Upper lobe of left lung (tissue), 6 donors: ENCODE data around the gene LRRC45. TPM values are rescaled to one million over a fixed set of nuclear protein-coding genes. Genes with fewer than 3 reads are reported as not detected.

ENCODE experiments used
- ATAC-seq, 2 donors: fragments of 200-7000 bp; cut with Tn5 transposase; one replicate each; pipeline ENCODE4 v1.9.1; 2022; ENCODE audit warnings: mild to moderate bottlenecking in 2 of 2, moderate library complexity in 2 of 2; ENCODE audit not compliant: low FRiP score in 2 of 2
- DNase-seq, 2 donors: peaks; one replicate each; pipeline ENCODE4 v3.0.0-alpha.2; 2019 to 2020
- H3K27ac ChIP-seq, 4 donors: fragments of 200-600 bp; sonication (generic); one replicate each; pipeline ENCODE4 v1.5.1; 2016 to 2019
- H3K27me3 ChIP-seq, 4 donors: fragments of 200-600 bp; sonication (generic); one replicate each; pipeline ENCODE4 v1.5.1; 2017 to 2019
- H3K36me3 ChIP-seq, 4 donors: fragments of 200-600 bp; sonication (generic); one replicate each; pipeline ENCODE4 v1.5.1; 2016 to 2019
- H3K4me1 ChIP-seq, 4 donors: fragments of 200-600 bp; sonication (generic); one replicate each; pipeline ENCODE4 v1.5.1; 2018 to 2019
- H3K4me3 ChIP-seq, 4 donors: fragments of 200-600 bp; sonication (generic); one replicate each; pipeline ENCODE4 v1.5.1; 2017 to 2019; ENCODE audit warnings: mild to moderate bottlenecking in 2 of 4, moderate library complexity in 1 of 4
- H3K9me3 ChIP-seq, 4 donors: fragments of 200-600 bp; sonication (generic); one replicate each; pipeline ENCODE4 v1.5.1; 2018 to 2019
- EP300 ChIP-seq, 4 donors: sonication (generic); formaldehyde crosslinking; IDR thresholded peaks; one replicate each; pipeline ENCODE4 v1.5.1; 2017; ENCODE audit warnings: antibody characterized with exemption in 4 of 4, control low read depth in 2 of 4
- POLR2A ChIP-seq, 4 donors: fragments of 450-650 bp; IDR thresholded peaks; one replicate each; pipeline ENCODE4 v1.5.1; 2016 to 2017; ENCODE audit warnings: antibody characterized with exemption in 4 of 4, mild to moderate bottlenecking in 2 of 4
- POLR2AphosphoS5 ChIP-seq, 2 donors: sonication (generic); formaldehyde crosslinking; IDR thresholded peaks; one replicate each; pipeline ENCODE4 v1.5.1; 2017; ENCODE audit warnings: antibody characterized with exemption in 2 of 2
- WGBS, 2 donors: methylation state at CpG; one replicate each; pipeline ENCODE4 v1.1.5; 2017 to 2018; 5-methylcytosine and 5-hydroxymethylcytosine counted together
- total RNA-seq, 6 donors: library from RNA; depleted of rRNA in 4 of 6; stranded (reverse); fragments of >200 nt in 4 of 6; gene quantifications; one replicate each; pipeline versions ENCODE4 v1.1.0 to v1.2.1, GENCODE V29; 2016 to 2021
- TF ChIP-seq, protein P1 (sequence below), 6 experiments: fragments of 450-650 bp in 4 of 6; fragments of 200-600 bp in 2 of 6; sonication (generic) in 2 of 6; IDR thresholded peaks; one replicate each; pipeline ENCODE4 v1.5.1; 2016 to 2019; ENCODE audit warnings: antibody characterized with exemption in 6 of 6
- donor health status: DM: no; HTN: no; CAD: no; lungs with moderate emphysema.
- donor health status: DM: no; HTN: yes; CAD: no; lungs with severe emphysema.

The LRRC45 gene
- total RNA-seq, 6 donors from 2014 or later: 14.0 to 57.6 (median 20.4) TPM

DNA sequence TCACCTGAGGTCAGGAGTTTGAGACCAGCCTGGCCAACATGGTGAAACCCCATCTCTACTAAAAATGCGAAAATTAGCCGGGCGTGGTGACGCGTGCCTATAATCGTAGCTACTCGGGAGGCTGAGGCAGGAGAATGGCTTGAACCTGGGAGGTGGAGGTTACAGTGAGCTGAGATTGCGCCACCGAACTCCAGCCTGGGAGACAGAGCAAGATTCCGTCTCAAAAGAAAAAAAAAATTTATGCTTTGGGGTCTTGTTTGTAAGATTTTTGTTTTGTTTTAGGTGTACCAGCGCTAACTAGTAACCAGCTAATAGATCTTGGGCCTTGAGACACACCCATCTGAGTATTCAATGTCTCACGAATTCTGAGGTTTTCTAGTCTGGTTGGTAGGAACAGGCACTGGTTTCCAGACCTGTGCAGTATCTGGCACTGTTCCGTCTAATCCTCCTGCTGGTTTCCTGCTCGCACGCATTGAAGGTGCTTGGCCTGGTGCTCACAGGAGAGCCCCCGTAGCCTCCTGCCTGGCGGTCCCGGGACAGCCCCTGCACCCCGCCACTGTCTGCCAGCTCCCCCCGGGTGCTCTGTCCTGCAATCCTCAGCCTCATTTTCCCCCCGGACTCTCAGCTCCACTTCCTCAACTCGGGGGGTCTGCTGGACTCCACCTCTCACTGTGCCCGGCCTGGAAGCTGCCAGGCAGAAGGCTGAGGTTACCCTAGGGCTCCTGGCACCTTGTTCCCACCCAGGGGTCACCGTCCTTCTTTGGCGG is 53.1 kb downstream of the LRRC45 start:
- H3K27me3 ChIP-seq: no peaks in the 10 kb centered on the region
- TF ChIP-seq EP300 (IDR thresholded peaks at IDR 0.05) (no peak), POLR2A (IDR thresholded peaks at IDR 0.05) (peak in 1 of 4 donors; percentile 43), POLR2AphosphoS5 (IDR thresholded peaks at IDR 0.05) (peak in 1 of 2 donors; percentile 6)
- TF ChIP-seq, protein P1, sequence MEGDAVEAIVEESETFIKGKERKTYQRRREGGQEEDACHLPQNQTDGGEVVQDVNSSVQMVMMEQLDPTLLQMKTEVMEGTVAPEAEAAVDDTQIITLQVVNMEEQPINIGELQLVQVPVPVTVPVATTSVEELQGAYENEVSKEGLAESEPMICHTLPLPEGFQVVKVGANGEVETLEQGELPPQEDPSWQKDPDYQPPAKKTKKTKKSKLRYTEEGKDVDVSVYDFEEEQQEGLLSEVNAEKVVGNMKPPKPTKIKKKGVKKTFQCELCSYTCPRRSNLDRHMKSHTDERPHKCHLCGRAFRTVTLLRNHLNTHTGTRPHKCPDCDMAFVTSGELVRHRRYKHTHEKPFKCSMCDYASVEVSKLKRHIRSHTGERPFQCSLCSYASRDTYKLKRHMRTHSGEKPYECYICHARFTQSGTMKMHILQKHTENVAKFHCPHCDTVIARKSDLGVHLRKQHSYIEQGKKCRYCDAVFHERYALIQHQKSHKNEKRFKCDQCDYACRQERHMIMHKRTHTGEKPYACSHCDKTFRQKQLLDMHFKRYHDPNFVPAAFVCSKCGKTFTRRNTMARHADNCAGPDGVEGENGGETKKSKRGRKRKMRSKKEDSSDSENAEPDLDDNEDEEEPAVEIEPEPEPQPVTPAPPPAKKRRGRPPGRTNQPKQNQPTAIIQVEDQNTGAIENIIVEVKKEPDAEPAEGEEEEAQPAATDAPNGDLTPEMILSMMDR (IDR thresholded peaks at IDR 0.05): no peak
- H3K36me3 ChIP-seq: peaks cover 25 to 36% (median 31%) of the 10 kb centered on the region in 4 donors
- WGBS, 2 donors: 82 to 83% methylated on average over 25 of the region's 25 CpGs
- H3K4me3 ChIP-seq: no peak overlapping the region
- DNase-seq (peak in 1 of 2 donors; percentile 44), ATAC-seq (no peak)
- H3K9me3 ChIP-seq: no peaks in the 10 kb centered on the region
- no peaks in the 10 kb centered on the region for H3K4me1 ChIP-seq
- H3K27ac ChIP-seq: no peak overlapping the region

GRCh38 chr17:82076785-82077591 is 53.9 kb downstream of the LRRC45 start:
- peak in 1 of 2 donors; percentile 75 for DNase-seq
- 84 to 89% methylated on average over 7 to 18 of the region's 21 CpGs for WGBS, 2 donors
- no peaks in the 10 kb centered on the region for H3K9me3 ChIP-seq
- peak overlapping the region in 1 of 4 donors; percentile 21 for H3K27ac ChIP-seq
- TF ChIP-seq POLR2A (IDR thresholded peaks at IDR 0.05) (peak in 1 of 4 donors; percentile 15), POLR2AphosphoS5 (IDR thresholded peaks at IDR 0.05) (no peak), EP300 (IDR thresholded peaks at IDR 0.05) (no peak)
- TF ChIP-seq, protein P1 (IDR thresholded peaks at IDR 0.05): peak in 2 of 6 experiments; percentile 13 to 14
- peak; percentile 3 to 5 for ATAC-seq
- H3K4me1 ChIP-seq: no peaks in the 10 kb centered on the region
- no peak overlapping the region for H3K4me3 ChIP-seq
- H3K36me3 ChIP-seq: peaks cover 29 to 44% (median 38%) of the 10 kb centered on the region in 4 donors
- H3K27me3 ChIP-seq: no peaks in the 10 kb centered on the region

DNA sequence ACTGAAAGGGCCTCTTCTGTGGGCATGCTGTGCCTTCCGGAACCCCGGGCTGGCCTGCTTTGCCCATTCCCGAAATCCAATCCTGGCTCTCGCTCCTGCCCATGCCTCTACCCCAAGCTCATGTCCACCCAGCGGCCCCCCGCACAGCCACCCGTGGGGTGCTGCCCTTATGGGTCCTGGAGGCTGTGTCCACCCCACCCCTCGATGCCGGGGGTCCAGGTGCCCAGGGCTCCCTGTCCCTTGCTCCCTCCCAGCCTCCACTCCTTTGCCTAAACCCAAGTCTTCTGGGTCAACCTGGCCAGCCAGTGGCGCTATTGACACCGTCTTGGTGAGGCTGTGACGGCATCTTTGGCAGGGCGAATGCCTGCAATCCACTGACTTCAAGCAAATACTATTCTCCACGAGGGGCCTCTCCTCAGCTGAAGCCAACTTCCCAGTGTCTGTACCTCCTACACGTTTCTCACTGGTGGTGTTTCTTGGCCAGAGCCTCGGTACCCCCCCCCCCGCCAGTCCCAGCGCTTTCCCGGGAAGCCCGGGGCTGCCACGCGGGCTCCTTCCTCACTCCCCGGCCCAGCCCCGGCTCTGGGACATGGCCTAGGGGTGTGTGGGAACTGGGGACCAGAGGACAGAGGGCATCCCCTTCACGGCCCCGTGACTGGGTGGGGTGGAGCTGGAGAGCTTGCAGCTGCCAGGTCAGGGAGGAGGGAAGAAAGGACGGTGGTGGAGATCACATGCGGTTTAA is 54.7 kb downstream of the LRRC45 start:
- H3K36me3 ChIP-seq: peaks cover 37 to 52% (median 46%) of the 10 kb centered on the region in 4 donors
- no peaks in the 10 kb centered on the region for H3K27me3 ChIP-seq
- ATAC-seq (peak; percentile 4 to 40), DNase-seq (peak in 1 of 2 donors; percentile 75)
- no peak overlapping the region for H3K4me3 ChIP-seq
- H3K9me3 ChIP-seq: no peaks in the 10 kb centered on the region
- WGBS, 2 donors: 68 to 75% methylated on average over 15 to 23 of the region's 28 CpGs
- TF ChIP-seq POLR2A (IDR thresholded peaks at IDR 0.05) (peak in 1 of 4 donors; percentile 18), EP300 (IDR thresholded peaks at IDR 0.05) (no peak), POLR2AphosphoS5 (IDR thresholded peaks at IDR 0.05) (no peak)
- TF ChIP-seq, protein P1 (IDR thresholded peaks at IDR 0.05): no peak
- H3K27ac ChIP-seq: peak overlapping the region in 1 of 4 donors; percentile 21
- no peaks in the 10 kb centered on the region for H3K4me1 ChIP-seq

GRCh38 chr17:82078433-82078832 is 55.3 kb downstream of the LRRC45 start:
- Histone ChIP-seq H3K4me3 (no peak overlapping the region), H3K36me3 (peaks cover 43 to 58% (median 53%) of the 10 kb centered on the region in 4 donors), H3K4me1 (no peaks in the 10 kb centered on the region), H3K27me3 (no peaks in the 10 kb centered on the region), H3K9me3 (no peaks in the 10 kb centered on the region), H3K27ac (no peak overlapping the region)
- DNase-seq (peak in 1 of 2 donors; percentile 73), ATAC-seq (no peak)
- 96 to 97% methylated on average over 15 to 18 of the region's 18 CpGs for WGBS, 2 donors
- TF ChIP-seq POLR2A (IDR thresholded peaks at IDR 0.05): no peak
- TF ChIP-seq EP300 (IDR thresholded peaks at IDR 0.05): no peak
- no peak for TF ChIP-seq POLR2AphosphoS5 (IDR thresholded peaks at IDR 0.05)
- TF ChIP-seq, protein P1 (IDR thresholded peaks at IDR 0.05): no peak
